WTC11 (cell line): ENCODE results near the gene STN1. TPM values are rescaled to one million over a fixed set of nuclear protein-coding genes. Genes with fewer than 3 reads are reported as not detected.

Experiments used
- ATAC-seq: fragments of 200-7000 bp; cut with Tn5 transposase; 2 replicates; pipeline ENCODE4 v1.10.0; 2021; ENCODE audit warnings: mild to moderate bottlenecking, moderate library complexity
- CTCF ChIA-PET: fragments of 300-600 bp; sonication (Branson Sonifier 250); formaldehyde crosslinking; loops from one replicate; lab custom pipeline; 2021; ENCODE audit warnings: antibody characterized with exemption; lab: Charles Lee
- POLR2A ChIA-PET: fragments of 350-600 bp; sonication (Branson Sonifier 250); formaldehyde crosslinking; loops from one replicate; lab custom pipeline; 2021; ENCODE audit warnings: antibody characterized with exemption; lab: Charles Lee
- DNase-seq: peaks from one replicate; pipeline ENCODE4 v3.0.0; 2021; ENCODE audit warnings: low spot score
- H3K27ac Mint-ChIP-seq: 2 replicates; pipeline ENCODE4 v1.8.0; 2021; ENCODE audit warnings: mixed read lengths
- H3K27me3 Mint-ChIP-seq: 2 replicates; pipeline ENCODE4 v1.8.0; 2021; ENCODE audit warnings: low read depth, mild to moderate bottlenecking, moderate library complexity, mixed read lengths
- H3K36me3 Mint-ChIP-seq: 2 replicates; pipeline ENCODE4 v1.8.0; 2021; ENCODE audit warnings: mixed read lengths
- H3K4me1 Mint-ChIP-seq: 2 replicates; pipeline ENCODE4 v1.8.0; 2022; ENCODE audit warnings: mixed read lengths
- H3K4me3 Mint-ChIP-seq: 2 replicates; pipeline ENCODE4 v1.8.0; 2021; ENCODE audit warnings: mild to moderate bottlenecking, moderate library complexity, mixed read lengths
- H3K9me3 Mint-ChIP-seq: 2 replicates; pipeline ENCODE4 v1.8.0; 2021; ENCODE audit warnings: mixed read lengths
- CREB1 ChIP-seq: sonication (generic); formaldehyde crosslinking; IDR thresholded peaks from 2 replicates; pipeline ENCODE4 v1.8.0; 2023; ENCODE audit warnings: mild to moderate bottlenecking, missing genetic modification reagents
- FOXJ3 ChIP-seq: sonication (generic); formaldehyde crosslinking; IDR thresholded peaks from 2 replicates; pipeline ENCODE4 v1.9.0; 2021; ENCODE audit warnings: missing genetic modification reagents, mild to moderate bottlenecking, borderline replicate concordance
- JAZF1 ChIP-seq: fragments of 250-450 bp; sonication (Bioruptor Pico); IDR thresholded peaks from 2 replicates; pipeline ENCODE4 v1.9.0; 2021; ENCODE audit warnings: moderate library complexity, mild to moderate bottlenecking, inconsistent platforms
- NFATC4 ChIP-seq: fragments of 250-450 bp; sonication (Bioruptor Pico); IDR thresholded peaks from 2 replicates; pipeline ENCODE4 v1.9.0; 2021; ENCODE audit warnings: mild to moderate bottlenecking
- NR3C1 ChIP-seq: sonication (generic); formaldehyde crosslinking; conservative IDR thresholded peaks from 2 replicates; pipeline ENCODE4 v1.8.1; 2023; ENCODE audit warnings: low read depth, mild to moderate bottlenecking, missing genetic modification reagents
- ZNF317 ChIP-seq: sonication (generic); formaldehyde crosslinking; IDR thresholded peaks from 2 replicates; pipeline ENCODE4 v1.8.1; 2023; ENCODE audit warnings: low read depth, mild to moderate bottlenecking, moderate library complexity, missing genetic modification reagents, borderline replicate concordance
- total RNA-seq: library from RNA; stranded (reverse); gene quantifications from 3 replicates; pipeline ENCODE4 v1.2.3, GENCODE V29; 2021
- TF ChIP-seq, protein P1 (sequence below): sonication (generic); formaldehyde crosslinking; IDR thresholded peaks from 2 replicates; pipeline ENCODE4 v1.8.0; 2022; ENCODE audit warnings: mild to moderate bottlenecking, missing genetic modification reagents
- TF ChIP-seq, protein P2 (sequence below): sonication (generic); formaldehyde crosslinking; IDR thresholded peaks from 2 replicates; pipeline ENCODE4 v1.8.1; 2023; ENCODE audit warnings: mild to moderate bottlenecking, moderate library complexity, missing genetic modification reagents
- TF ChIP-seq, protein P3 (sequence below): sonication (generic); formaldehyde crosslinking; IDR thresholded peaks from 2 replicates; pipeline ENCODE4 v1.8.1; 2023; ENCODE audit warnings: mild to moderate bottlenecking, missing genetic modification reagents, borderline replicate concordance
- TF ChIP-seq, protein P4 (sequence below): sonication (generic); formaldehyde crosslinking; IDR thresholded peaks from 2 replicates; pipeline ENCODE4 v1.8.1; 2023; ENCODE audit warnings: mild to moderate bottlenecking, missing genetic modification reagents
- TF ChIP-seq, protein P5 (sequence below): fragments of 250-450 bp; sonication (Bioruptor Pico); IDR thresholded peaks from 2 replicates; pipeline ENCODE4 v1.9.0; 2021; ENCODE audit warnings: mild to moderate bottlenecking, borderline replicate concordance
- TF ChIP-seq, protein P6 (sequence below): sonication (generic); formaldehyde crosslinking; IDR thresholded peaks from 2 replicates; pipeline ENCODE4 v1.8.1; 2022; ENCODE audit warnings: low read depth, mild to moderate bottlenecking, moderate library complexity, missing genetic modification reagents, borderline replicate concordance
- TF ChIP-seq, protein P7 (sequence below): fragments of 200-600 bp; IDR thresholded peaks from 2 replicates; pipeline ENCODE4 v1.8.0; 2022; ENCODE audit warnings: antibody characterized with exemption

The STN1 gene
- total RNA-seq, 1 experiment from 2014 or later: 13.9 TPM

DNA sequence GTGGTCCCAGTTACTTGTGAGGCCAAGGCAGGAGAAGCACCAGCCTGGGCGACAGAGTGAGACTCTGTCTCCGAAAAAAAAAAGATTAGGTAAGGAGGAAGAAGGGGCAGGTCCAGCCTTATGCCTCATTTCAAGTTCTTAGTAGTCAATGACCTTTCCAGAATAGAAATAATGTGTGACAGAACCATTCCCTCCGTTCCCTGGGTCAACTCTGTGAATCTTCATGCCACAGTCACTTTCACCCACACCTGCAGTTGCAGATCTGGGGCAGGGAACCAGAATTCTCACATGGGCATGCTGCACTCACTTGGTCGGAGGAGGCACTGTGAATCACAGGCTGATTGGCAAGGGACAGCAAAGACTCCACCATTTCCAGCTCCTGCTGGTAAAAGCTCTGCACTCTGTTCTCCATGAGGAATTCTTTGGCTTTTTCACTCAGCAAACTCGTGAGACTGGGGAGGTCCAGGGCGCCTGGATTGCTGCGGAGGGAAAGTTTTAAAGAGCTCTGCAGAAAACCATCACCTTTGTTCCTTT is 20.7 kb downstream of the STN1 start (continued):
- TF ChIP-seq, protein P1, sequence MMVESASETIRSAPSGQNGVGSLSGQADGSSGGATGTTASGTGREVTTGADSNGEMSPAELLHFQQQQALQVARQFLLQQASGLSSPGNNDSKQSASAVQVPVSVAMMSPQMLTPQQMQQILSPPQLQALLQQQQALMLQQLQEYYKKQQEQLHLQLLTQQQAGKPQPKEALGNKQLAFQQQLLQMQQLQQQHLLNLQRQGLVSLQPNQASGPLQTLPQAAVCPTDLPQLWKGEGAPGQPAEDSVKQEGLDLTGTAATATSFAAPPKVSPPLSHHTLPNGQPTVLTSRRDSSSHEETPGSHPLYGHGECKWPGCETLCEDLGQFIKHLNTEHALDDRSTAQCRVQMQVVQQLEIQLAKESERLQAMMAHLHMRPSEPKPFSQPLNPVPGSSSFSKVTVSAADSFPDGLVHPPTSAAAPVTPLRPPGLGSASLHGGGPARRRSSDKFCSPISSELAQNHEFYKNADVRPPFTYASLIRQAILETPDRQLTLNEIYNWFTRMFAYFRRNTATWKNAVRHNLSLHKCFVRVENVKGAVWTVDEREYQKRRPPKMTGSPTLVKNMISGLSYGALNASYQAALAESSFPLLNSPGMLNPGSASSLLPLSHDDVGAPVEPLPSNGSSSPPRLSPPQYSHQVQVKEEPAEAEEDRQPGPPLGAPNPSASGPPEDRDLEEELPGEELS (CRISPR knock-in tag): no peak

DNA sequence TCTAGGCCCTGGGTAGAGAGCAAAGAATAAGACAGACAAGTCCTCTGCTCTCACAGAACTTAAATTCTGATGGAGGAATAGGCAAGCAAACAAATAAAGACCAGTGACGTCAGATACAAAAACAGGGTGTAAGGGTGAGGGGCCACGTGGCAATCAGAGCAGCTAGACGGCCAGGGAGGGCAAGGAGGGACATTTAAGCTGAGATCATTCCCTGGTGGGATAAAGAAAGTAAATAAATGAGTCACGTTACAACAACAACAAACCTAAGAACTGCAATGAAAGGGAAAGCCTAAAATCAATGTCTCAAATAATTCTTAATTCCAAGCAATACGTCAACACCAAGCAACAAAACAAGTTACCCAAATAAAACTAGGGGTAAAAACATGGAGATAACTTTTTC is 21.8 kb downstream of the STN1 start:
- ChIA-PET POLR2A (no interaction called here), CTCF (no interaction called here)
- Mint-ChIP-seq H3K4me3 (no peak overlapping the region), H3K36me3 (peaks cover 10% of the 10 kb centered on the region), H3K9me3 (no peaks in the 10 kb centered on the region), H3K4me1 (peaks cover 4% of the 10 kb centered on the region; the same call in 1 of the 2 replicates), H3K27me3 (no peaks in the 10 kb centered on the region), H3K27ac (0 out of 2 replicates have a peak overlapping the region, but pooled peaks have one; percentile 3)
- ATAC-seq (no peak), DNase-seq (no peak)
- TF ChIP-seq CREB1 (CRISPR knock-in tag): no peak
- TF ChIP-seq, protein P2, sequence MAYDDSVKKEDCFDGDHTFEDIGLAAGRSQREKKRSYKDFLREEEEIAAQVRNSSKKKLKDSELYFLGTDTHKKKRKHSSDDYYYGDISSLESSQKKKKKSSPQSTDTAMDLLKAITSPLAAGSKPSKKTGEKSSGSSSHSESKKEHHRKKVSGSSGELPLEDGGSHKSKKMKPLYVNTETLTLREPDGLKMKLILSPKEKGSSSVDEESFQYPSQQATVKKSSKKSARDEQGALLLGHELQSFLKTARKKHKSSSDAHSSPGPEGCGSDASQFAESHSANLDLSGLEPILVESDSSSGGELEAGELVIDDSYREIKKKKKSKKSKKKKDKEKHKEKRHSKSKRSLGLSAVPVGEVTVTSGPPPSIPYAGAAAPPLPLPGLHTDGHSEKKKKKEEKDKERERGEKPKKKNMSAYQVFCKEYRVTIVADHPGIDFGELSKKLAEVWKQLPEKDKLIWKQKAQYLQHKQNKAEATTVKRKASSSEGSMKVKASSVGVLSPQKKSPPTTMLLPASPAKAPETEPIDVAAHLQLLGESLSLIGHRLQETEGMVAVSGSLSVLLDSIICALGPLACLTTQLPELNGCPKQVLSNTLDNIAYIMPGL: no peak
- TF ChIP-seq, protein P3, sequence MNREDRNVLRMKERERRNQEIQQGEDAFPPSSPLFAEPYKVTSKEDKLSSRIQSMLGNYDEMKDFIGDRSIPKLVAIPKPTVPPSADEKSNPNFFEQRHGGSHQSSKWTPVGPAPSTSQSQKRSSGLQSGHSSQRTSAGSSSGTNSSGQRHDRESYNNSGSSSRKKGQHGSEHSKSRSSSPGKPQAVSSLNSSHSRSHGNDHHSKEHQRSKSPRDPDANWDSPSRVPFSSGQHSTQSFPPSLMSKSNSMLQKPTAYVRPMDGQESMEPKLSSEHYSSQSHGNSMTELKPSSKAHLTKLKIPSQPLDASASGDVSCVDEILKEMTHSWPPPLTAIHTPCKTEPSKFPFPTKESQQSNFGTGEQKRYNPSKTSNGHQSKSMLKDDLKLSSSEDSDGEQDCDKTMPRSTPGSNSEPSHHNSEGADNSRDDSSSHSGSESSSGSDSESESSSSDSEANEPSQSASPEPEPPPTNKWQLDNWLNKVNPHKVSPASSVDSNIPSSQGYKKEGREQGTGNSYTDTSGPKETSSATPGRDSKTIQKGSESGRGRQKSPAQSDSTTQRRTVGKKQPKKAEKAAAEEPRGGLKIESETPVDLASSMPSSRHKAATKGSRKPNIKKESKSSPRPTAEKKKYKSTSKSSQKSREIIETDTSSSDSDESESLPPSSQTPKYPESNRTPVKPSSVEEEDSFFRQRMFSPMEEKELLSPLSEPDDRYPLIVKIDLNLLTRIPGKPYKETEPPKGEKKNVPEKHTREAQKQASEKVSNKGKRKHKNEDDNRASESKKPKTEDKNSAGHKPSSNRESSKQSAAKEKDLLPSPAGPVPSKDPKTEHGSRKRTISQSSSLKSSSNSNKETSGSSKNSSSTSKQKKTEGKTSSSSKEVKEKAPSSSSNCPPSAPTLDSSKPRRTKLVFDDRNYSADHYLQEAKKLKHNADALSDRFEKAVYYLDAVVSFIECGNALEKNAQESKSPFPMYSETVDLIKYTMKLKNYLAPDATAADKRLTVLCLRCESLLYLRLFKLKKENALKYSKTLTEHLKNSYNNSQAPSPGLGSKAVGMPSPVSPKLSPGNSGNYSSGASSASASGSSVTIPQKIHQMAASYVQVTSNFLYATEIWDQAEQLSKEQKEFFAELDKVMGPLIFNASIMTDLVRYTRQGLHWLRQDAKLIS (CRISPR knock-in tag): no peak
- TF ChIP-seq, all 79 proteins: peak for 0

DNA sequence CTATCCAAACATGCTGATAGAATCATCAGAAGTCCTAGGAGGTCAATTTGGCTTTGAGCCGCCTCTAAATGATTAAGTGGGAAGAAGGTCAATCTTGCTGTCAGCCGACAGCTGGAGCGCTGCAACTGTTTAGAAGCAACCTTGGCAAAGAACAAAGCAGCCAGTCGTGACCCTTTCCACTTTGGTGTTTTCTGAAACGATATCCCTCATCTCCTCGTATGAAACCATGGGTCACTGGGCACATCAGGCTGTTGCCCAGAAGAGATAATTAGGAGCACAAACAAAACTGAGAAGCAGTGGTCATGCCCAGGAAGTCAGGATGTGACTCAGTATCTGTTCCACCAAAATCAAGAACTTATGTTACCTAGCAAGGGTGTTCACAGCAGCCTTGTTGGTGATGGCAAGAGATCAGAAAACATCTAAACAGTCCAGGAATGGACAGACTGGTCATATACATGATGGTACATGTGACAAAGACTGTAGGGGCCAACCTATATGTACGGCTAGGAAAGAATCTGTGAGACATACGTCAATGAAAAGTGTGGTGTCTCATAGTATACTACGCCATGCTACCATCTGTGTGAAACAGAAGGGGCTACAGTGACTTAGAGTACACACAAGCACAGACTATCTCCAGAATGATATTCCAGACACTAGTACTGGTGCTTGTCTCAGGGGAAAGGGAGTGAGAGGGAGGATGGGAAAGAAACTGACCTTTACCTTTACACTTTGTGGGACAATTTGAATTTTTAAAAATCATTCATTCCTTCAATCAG is 22.4 kb downstream of the STN1 start:
- Mint-ChIP-seq H3K27me3 (no peaks in the 10 kb centered on the region), H3K36me3 (peaks cover 10% of the 10 kb centered on the region), H3K4me3 (no peak overlapping the region), H3K9me3 (no peaks in the 10 kb centered on the region), H3K4me1 (peaks cover 4% of the 10 kb centered on the region; the same call in 1 of the 2 replicates), H3K27ac (no peak overlapping the region)
- DNase-seq: no peak
- ChIA-PET POLR2A (no interaction called here), CTCF (interaction anchor here (0.6 kb wide), 1 partner anchor 10 kb away, joined by 3 read pairs; no protein-coding TSS in a partner anchor)
- no peak for ATAC-seq
- TF ChIP-seq JAZF1 (CRISPR knock-in tag): no peak
- no peak for TF ChIP-seq FOXJ3 (CRISPR knock-in tag)
- TF ChIP-seq ZNF317 (CRISPR knock-in tag): no peak
- no peak for TF ChIP-seq NFATC4 (CRISPR knock-in tag)
- TF ChIP-seq, protein P4, sequence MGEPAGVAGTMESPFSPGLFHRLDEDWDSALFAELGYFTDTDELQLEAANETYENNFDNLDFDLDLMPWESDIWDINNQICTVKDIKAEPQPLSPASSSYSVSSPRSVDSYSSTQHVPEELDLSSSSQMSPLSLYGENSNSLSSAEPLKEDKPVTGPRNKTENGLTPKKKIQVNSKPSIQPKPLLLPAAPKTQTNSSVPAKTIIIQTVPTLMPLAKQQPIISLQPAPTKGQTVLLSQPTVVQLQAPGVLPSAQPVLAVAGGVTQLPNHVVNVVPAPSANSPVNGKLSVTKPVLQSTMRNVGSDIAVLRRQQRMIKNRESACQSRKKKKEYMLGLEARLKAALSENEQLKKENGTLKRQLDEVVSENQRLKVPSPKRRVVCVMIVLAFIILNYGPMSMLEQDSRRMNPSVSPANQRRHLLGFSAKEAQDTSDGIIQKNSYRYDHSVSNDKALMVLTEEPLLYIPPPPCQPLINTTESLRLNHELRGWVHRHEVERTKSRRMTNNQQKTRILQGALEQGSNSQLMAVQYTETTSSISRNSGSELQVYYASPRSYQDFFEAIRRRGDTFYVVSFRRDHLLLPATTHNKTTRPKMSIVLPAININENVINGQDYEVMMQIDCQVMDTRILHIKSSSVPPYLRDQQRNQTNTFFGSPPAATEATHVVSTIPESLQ (CRISPR knock-in tag): no peak
- TF ChIP-seq, protein P5, sequence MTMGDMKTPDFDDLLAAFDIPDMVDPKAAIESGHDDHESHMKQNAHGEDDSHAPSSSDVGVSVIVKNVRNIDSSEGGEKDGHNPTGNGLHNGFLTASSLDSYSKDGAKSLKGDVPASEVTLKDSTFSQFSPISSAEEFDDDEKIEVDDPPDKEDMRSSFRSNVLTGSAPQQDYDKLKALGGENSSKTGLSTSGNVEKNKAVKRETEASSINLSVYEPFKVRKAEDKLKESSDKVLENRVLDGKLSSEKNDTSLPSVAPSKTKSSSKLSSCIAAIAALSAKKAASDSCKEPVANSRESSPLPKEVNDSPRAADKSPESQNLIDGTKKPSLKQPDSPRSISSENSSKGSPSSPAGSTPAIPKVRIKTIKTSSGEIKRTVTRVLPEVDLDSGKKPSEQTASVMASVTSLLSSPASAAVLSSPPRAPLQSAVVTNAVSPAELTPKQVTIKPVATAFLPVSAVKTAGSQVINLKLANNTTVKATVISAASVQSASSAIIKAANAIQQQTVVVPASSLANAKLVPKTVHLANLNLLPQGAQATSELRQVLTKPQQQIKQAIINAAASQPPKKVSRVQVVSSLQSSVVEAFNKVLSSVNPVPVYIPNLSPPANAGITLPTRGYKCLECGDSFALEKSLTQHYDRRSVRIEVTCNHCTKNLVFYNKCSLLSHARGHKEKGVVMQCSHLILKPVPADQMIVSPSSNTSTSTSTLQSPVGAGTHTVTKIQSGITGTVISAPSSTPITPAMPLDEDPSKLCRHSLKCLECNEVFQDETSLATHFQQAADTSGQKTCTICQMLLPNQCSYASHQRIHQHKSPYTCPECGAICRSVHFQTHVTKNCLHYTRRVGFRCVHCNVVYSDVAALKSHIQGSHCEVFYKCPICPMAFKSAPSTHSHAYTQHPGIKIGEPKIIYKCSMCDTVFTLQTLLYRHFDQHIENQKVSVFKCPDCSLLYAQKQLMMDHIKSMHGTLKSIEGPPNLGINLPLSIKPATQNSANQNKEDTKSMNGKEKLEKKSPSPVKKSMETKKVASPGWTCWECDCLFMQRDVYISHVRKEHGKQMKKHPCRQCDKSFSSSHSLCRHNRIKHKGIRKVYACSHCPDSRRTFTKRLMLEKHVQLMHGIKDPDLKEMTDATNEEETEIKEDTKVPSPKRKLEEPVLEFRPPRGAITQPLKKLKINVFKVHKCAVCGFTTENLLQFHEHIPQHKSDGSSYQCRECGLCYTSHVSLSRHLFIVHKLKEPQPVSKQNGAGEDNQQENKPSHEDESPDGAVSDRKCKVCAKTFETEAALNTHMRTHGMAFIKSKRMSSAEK (CRISPR knock-in tag): no peak
- no peak for TF ChIP-seq NR3C1
- TF ChIP-seq, protein P6, sequence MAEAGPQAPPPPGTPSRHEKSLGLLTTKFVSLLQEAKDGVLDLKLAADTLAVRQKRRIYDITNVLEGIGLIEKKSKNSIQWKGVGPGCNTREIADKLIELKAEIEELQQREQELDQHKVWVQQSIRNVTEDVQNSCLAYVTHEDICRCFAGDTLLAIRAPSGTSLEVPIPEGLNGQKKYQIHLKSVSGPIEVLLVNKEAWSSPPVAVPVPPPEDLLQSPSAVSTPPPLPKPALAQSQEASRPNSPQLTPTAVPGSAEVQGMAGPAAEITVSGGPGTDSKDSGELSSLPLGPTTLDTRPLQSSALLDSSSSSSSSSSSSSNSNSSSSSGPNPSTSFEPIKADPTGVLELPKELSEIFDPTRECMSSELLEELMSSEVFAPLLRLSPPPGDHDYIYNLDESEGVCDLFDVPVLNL (CRISPR knock-in tag): no peak
- TF ChIP-seq, protein P7, sequence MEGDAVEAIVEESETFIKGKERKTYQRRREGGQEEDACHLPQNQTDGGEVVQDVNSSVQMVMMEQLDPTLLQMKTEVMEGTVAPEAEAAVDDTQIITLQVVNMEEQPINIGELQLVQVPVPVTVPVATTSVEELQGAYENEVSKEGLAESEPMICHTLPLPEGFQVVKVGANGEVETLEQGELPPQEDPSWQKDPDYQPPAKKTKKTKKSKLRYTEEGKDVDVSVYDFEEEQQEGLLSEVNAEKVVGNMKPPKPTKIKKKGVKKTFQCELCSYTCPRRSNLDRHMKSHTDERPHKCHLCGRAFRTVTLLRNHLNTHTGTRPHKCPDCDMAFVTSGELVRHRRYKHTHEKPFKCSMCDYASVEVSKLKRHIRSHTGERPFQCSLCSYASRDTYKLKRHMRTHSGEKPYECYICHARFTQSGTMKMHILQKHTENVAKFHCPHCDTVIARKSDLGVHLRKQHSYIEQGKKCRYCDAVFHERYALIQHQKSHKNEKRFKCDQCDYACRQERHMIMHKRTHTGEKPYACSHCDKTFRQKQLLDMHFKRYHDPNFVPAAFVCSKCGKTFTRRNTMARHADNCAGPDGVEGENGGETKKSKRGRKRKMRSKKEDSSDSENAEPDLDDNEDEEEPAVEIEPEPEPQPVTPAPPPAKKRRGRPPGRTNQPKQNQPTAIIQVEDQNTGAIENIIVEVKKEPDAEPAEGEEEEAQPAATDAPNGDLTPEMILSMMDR: no peak
